HepG2 (cell line): ENCODE measurements around the gene GNAS-AS1. TPM values are rescaled to one million over a fixed set of nuclear protein-coding genes. Genes with fewer than 3 reads are reported as not detected.

ENCODE experiments used
- ATAC-seq: fragments of 200-7000 bp; cut with Tn5 transposase; 3 replicates; pipeline ENCODE4 v1.9.1; 2020; ENCODE audit warnings: mild to moderate bottlenecking, moderate library complexity
- BruUV-seq: library from RNA; stranded (reverse); fragments of 400-500 nt; replicated peaks from 2 replicates; lab custom pipeline; 2021; lab: Mats Ljungman, UMichigan
- CTCF ChIA-PET: fragments of 300-600 bp; formaldehyde crosslinking; extraction: SDS; loops from one replicate; lab custom pipeline; 2021; ENCODE audit warnings: low total read pairs, inconsistent platforms, low intra/inter-chr PET ratio; lab: Yijun Ruan, JAX
- POLR2A ChIA-PET: fragments of 350-600 bp; sonication (Branson Sonifier 250); formaldehyde crosslinking; loops from one replicate; lab custom pipeline; 2020; ENCODE audit warnings: antibody characterized with exemption, inconsistent platforms; lab: Yijun Ruan, JAX
- DNase-seq: peaks from one replicate; pipeline ENCODE4 v3.0.0-alpha.2; 2015; ENCODE audit warnings: low spot score
- FAIRE-seq: peaks from 3 replicates; lab custom pipeline; 2011; peaks lifted over from hg19 to GRCh38; lab: Jason Lieb, UNC
- H2AFZ ChIP-seq: one replicate; pipeline ENCODE4 v1.6.1; 2011; ENCODE audit warnings: low read length, inconsistent platforms
- H3K27ac ChIP-seq: fragments of 300-600 bp; 3 replicates; pipeline ENCODE4 v1.8.0; 2011; ENCODE audit warnings: mixed run types, mild to moderate bottlenecking, mixed read lengths, low read length, inconsistent platforms; ENCODE audit not compliant: insufficient read depth; ENCODE audit errors: extremely low read length
- H3K27me3 ChIP-seq, 2 experiments: fragments of 200-600 bp in 1 of 2; 2 replicates in 1 of 2; 3 replicates in 1 of 2; pipeline versions ENCODE4 v1.6.0 to v1.8.0; 2011; ENCODE audit warnings: low read length in 2 of 2, mild to moderate bottlenecking in 2 of 2, moderate library complexity in 2 of 2, inconsistent platforms in 1 of 2; ENCODE audit not compliant: insufficient read depth in 2 of 2, control insufficient read depth in 1 of 2
- H3K36me3 ChIP-seq, 2 experiments: fragments of 200-600 bp in 1 of 2; replicated peaks in 1 of 2; 2 replicates in 1 of 2; 3 replicates in 1 of 2; pipeline versions ENCODE4 v1.5.1 to v1.8.0; 2011; ENCODE audit warnings: low read length in 2 of 2, inconsistent platforms in 1 of 2; ENCODE audit not compliant: insufficient read depth in 2 of 2, control insufficient read depth in 1 of 2
- H3K4me1 ChIP-seq: 2 replicates; pipeline ENCODE4 v1.5.1; 2012; ENCODE audit warnings: low read length, inconsistent platforms; ENCODE audit not compliant: insufficient read depth
- H3K4me2 ChIP-seq: 2 replicates; pipeline ENCODE4 v1.6.0; 2011; ENCODE audit warnings: low read depth, low read length, inconsistent platforms
- H3K4me3 ChIP-seq, 3 experiments: fragments of 200-600 bp in 1 of 3; sonication (generic), shearing (Covaris generic) in 1 of 3; replicated peaks in 1 of 3; 2 replicates each; pipeline ENCODE4 v1.5.1; 2011 to 2016; ENCODE audit warnings: low read length in 3 of 3, inconsistent platforms in 2 of 3, low read depth in 2 of 3, mild to moderate bottlenecking in 2 of 3, control low read depth in 1 of 3, mixed read lengths in 1 of 3; ENCODE audit not compliant: insufficient read depth in 1 of 3
- H3K79me2 ChIP-seq: one replicate; pipeline ENCODE4 v1.6.1; 2011; ENCODE audit warnings: low read length, inconsistent platforms; ENCODE audit not compliant: insufficient read depth
- H3K9ac ChIP-seq: 2 replicates; pipeline ENCODE4 v1.6.0; 2011; ENCODE audit warnings: mild to moderate bottlenecking, low read depth, low read length, inconsistent platforms; ENCODE audit not compliant: insufficient read depth
- H3K9me3 ChIP-seq: 2 replicates; pipeline ENCODE4 v1.5.1; 2012; ENCODE audit warnings: mild to moderate bottlenecking, low read length
- H4K20me1 ChIP-seq: 2 replicates; pipeline ENCODE4 v1.6.0; 2011; ENCODE audit warnings: inconsistent platforms, mild to moderate bottlenecking, low read length, moderate library complexity; ENCODE audit not compliant: insufficient read depth
- ARNTL ChIP-seq: sonication (generic); formaldehyde crosslinking; IDR thresholded peaks from 2 replicates; pipeline ENCODE4 v1.4.0; 2020; ENCODE audit warnings: mild to moderate bottlenecking, missing genetic modification reagents
- RERE ChIP-seq: IDR thresholded peaks from 2 replicates; pipeline ENCODE4 v1.6.1; 2016; ENCODE audit warnings: low read depth, missing genetic modification reagents, missing compliant biosample characterization
- WGBS: methylation state at CpG from one replicate; pipeline ENCODE4 v1.1.6; 2017; ENCODE audit warnings: low lambda C conversion rate; 5-methylcytosine and 5-hydroxymethylcytosine counted together
- in situ Hi-C: cut with HindIII; loops from 2 replicates; pipeline ENCODE4 v1.10.0; 2017; ENCODE audit warnings: low pct_unique_long_range_greater_than_20kb; ENCODE audit not compliant: extremely low pct_ligation_motif_present
- intact Hi-C: fragments of 100-400 bp; cut with micrococcal nuclease; formaldehyde crosslinking; loops from one replicate; pipeline ENCODE4 v1.10.0; 2022; ENCODE audit not compliant: unreplicated experiment
- polyA plus RNA-seq, 8 experiments: library from polyadenylated mRNA; depleted of rRNA in 3 of 8; stranded (reverse) in 7 of 8; unstranded in 1 of 8; fragments of >200 nt; fragmentation: Illumina TruSeq in 4 of 8; extraction: Trizol in 4 of 8; gene quantifications; 2 replicates each; pipeline versions ENCODE4 v1.2.1 to v1.2.3, GENCODE V29; 2011 to 2016; ENCODE audit warnings: low read depth in 4 of 8, missing spikeins in 1 of 8, mixed read lengths in 1 of 8; ENCODE audit not compliant: insufficient read depth in 1 of 8
- total RNA-seq, 5 experiments: library from RNA; depleted of rRNA; stranded (reverse); fragments of >200 nt; fragmentation: Illumina TruSeq; extraction: Trizol; gene quantifications; 2 replicates each; pipeline ENCODE4 v1.2.3, GENCODE V29; 2016; ENCODE audit warnings: low read depth in 1 of 5
- TF ChIP-seq, protein P1 (sequence below): sonication (generic); formaldehyde crosslinking; IDR thresholded peaks from 2 replicates; pipeline ENCODE4 v1.4.0; 2020; ENCODE audit warnings: mild to moderate bottlenecking, missing genetic modification reagents, borderline replicate concordance

The GNAS-AS1 gene
- total and polyA plus RNA-seq, 2 of the 13 experiments (the other 11 are each of a cell fraction or from before 2014, with no cell fraction given), result not detected

DNA sequence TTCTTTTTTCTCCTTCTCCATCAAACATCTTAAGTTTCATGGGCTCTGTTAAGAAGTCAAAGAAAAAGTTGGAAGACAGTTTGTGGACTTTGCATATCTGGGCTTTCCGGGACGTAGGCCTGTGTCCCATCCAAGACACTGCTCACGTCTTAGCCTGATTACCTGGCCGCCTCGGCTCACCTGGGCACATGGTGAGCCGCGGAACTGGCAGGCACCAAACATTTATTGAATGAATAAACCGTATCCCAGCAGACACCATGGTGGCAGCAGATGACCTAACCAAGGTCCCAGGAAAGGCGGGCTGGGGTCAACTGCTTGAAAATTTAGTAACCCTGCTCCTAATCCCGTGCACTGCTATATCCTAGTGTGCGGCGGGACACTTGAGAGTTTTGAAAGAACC is 37.4 kb upstream of the GNAS-AS1 start:
- in situ Hi-C loops, result no loop called here
- Histone ChIP-seq H3K27ac (peak overlapping the region; percentile 49), H3K9ac (peak overlapping the region; percentile 85), H3K79me2 (peaks cover 12% of the 10 kb centered on the region), H3K4me2 (peak overlapping the region; percentile 61), H2AFZ (no peak overlapping the region), H4K20me1 (peaks cover 3% of the 10 kb centered on the region), H3K27me3 (peaks cover 0 to 8% of the 10 kb centered on the region in 2 experiments; a peak in 2 of 5 replicates), H3K4me1 (peaks cover 19% of the 10 kb centered on the region), H3K4me3 (peak overlapping the region; percentile 78 to 98 (median 86)), H3K36me3 (no peaks in the 10 kb centered on the region), H3K9me3 (peaks cover 7% of the 10 kb centered on the region; the same call in 1 of the 2 replicates)
- ATAC-seq (no peak), DNase-seq (no peak), FAIRE-seq (no peak)
- intact Hi-C loops, result no loop called here
- 61% methylated on average over 12 of the region's 12 CpGs for WGBS
- POLR2A ChIA-PET, result no interaction called here
- CTCF ChIA-PET, result no interaction called here
- BruUV-seq, result TSS peak; percentile 57
- no peak for TF ChIP-seq ARNTL (CRISPR knock-in tag)
- TF ChIP-seq, protein P1, sequence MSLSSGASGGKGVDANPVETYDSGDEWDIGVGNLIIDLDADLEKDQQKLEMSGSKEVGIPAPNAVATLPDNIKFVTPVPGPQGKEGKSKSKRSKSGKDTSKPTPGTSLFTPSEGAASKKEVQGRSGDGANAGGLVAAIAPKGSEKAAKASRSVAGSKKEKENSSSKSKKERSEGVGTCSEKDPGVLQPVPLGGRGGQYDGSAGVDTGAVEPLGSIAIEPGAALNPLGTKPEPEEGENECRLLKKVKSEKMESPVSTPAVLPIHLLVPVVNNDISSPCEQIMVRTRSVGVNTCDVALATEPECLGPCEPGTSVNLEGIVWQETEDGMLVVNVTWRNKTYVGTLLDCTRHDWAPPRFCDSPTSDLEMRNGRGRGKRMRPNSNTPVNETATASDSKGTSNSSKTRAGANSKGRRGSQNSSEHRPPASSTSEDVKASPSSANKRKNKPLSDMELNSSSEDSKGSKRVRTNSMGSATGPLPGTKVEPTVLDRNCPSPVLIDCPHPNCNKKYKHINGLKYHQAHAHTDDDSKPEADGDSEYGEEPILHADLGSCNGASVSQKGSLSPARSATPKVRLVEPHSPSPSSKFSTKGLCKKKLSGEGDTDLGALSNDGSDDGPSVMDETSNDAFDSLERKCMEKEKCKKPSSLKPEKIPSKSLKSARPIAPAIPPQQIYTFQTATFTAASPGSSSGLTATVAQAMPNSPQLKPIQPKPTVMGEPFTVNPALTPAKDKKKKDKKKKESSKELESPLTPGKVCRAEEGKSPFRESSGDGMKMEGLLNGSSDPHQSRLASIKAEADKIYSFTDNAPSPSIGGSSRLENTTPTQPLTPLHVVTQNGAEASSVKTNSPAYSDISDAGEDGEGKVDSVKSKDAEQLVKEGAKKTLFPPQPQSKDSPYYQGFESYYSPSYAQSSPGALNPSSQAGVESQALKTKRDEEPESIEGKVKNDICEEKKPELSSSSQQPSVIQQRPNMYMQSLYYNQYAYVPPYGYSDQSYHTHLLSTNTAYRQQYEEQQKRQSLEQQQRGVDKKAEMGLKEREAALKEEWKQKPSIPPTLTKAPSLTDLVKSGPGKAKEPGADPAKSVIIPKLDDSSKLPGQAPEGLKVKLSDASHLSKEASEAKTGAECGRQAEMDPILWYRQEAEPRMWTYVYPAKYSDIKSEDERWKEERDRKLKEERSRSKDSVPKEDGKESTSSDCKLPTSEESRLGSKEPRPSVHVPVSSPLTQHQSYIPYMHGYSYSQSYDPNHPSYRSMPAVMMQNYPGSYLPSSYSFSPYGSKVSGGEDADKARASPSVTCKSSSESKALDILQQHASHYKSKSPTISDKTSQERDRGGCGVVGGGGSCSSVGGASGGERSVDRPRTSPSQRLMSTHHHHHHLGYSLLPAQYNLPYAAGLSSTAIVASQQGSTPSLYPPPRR (CRISPR knock-in tag), result 0 out of 2 replicates have a peak, but pooled peaks have one; percentile 3
- TF ChIP-seq RERE (CRISPR knock-in tag), result no peak
